Stimulated activated CD4-positive, alpha-beta T cell treated with anti-CD3 and anti-CD28 coated beads, Interleukin-12 subunit alpha, Interleukin-12 subunit beta, amount 100 ng/mL, for 24 hours (primary cell): ENCODE measurements around the gene SPRED2.

ENCODE experiments used
- DNase-seq, 2 experiments: peaks; one replicate each; pipeline ENCODE4 v3.0.0-alpha.2; 2020; ENCODE audit warnings: low read depth in 2 of 2

The SPRED2 gene

GRCh38 chr2:65415091-65415490, 17.3 kb downstream of the SPRED2 start:
- no peak for DNase-seq

GRCh38 chr2:65413610-65414009, 18.8 kb downstream of the SPRED2 start:
- DNase-seq = no peak

GRCh38 chr2:65413106-65413505, 19.3 kb downstream of the SPRED2 start:
- DNase-seq = no peak

- DNase-seq = no peak
These were observed 21.2 kb downstream of the SPRED2 start for GRCh38 chr2:65411056-65411795.

GRCh38 chr2:65409045-65409444, 23.4 kb downstream of the SPRED2 start:
- DNase-seq = no peak

GRCh38 chr2:65407240-65407639, 25.2 kb downstream of the SPRED2 start:
- no peak for DNase-seq

- DNase-seq = no peak
These were observed 27.3 kb downstream of the SPRED2 start for GRCh38 chr2:65404988-65405697.

- DNase-seq = no peak
These were observed 28.9 kb downstream of the SPRED2 start for GRCh38 chr2:65403529-65403915.

GRCh38 chr2:65402780-65403528, 29.4 kb downstream of the SPRED2 start:
- DNase-seq = no peak

GRCh38 chr2:65402323-65402722, 30.1 kb downstream of the SPRED2 start:
- no peak for DNase-seq

- no peak for DNase-seq
These were observed 35.3 kb downstream of the SPRED2 start for GRCh38 chr2:65397122-65397521.

- no peak for DNase-seq
These were observed 35.9 kb downstream of the SPRED2 start for GRCh38 chr2:65396348-65397026.

GRCh38 chr2:65395621-65396347, 36.6 kb downstream of the SPRED2 start:
- DNase-seq = no peak

- no peak for DNase-seq
These were observed 38.5 kb downstream of the SPRED2 start for GRCh38 chr2:65393743-65394422.

GRCh38 chr2:65393046-65393445, 39.4 kb downstream of the SPRED2 start:
- no peak for DNase-seq

GRCh38 chr2:65392609-65393008, 39.8 kb downstream of the SPRED2 start:
- DNase-seq = no peak

- DNase-seq = peak in 1 of 2 experiments; percentile 30
These were observed 42.3 kb downstream of the SPRED2 start for GRCh38 chr2:65390134-65390533.

GRCh38 chr2:65389476-65389875, 42.9 kb downstream of the SPRED2 start:
- DNase-seq = no peak

GRCh38 chr2:65388596-65389390, 43.6 kb downstream of the SPRED2 start:
- DNase-seq = no peak

GRCh38 chr2:65388051-65388531, 44.3 kb downstream of the SPRED2 start:
- no peak for DNase-seq
